B cell (primary cell): ENCODE measurements around the gene PRORP. TPM values are rescaled to one million over a fixed set of nuclear protein-coding genes. Genes with fewer than 3 reads are reported as not detected.

Experiments used
- ATAC-seq: fragments of 200-7000 bp; cut with Tn5 transposase; one replicate; pipeline ENCODE4 v1.10.0; 2021; ENCODE audit warnings: low read depth, mild to moderate bottlenecking, moderate number of reproducible peaks, moderate library complexity
- CTCF ChIA-PET: fragments of 350-600 bp; sonication (Branson Sonifier 250); formaldehyde crosslinking; loops from one replicate; lab custom pipeline; 2021; ENCODE audit warnings: antibody characterized with exemption, inconsistent platforms; lab: Charles Lee
- POLR2A ChIA-PET: fragments of 350-600 bp; sonication (Branson Sonifier 250); formaldehyde crosslinking; loops from one replicate; lab custom pipeline; 2021; ENCODE audit warnings: antibody characterized with exemption; lab: Charles Lee
- DNase-seq: peaks from one replicate; pipeline ENCODE4 v3.0.0; 2013
- H2AFZ ChIP-seq: 2 replicates; pipeline ENCODE4 v1.6.1; 2012; ENCODE audit warnings: mild to moderate bottlenecking, low read depth, low read length; ENCODE audit not compliant: insufficient read depth, poor library complexity, severe bottlenecking
- H3K27ac ChIP-seq, 2 donors: 1 replicate in 1 of 2; 2 replicates in 1 of 2; pipeline ENCODE4 v1.5.1; 2012 to 2013; ENCODE audit warnings: low read length in 2 of 2, mild to moderate bottlenecking in 2 of 2, moderate library complexity in 1 of 2
- H3K27me3 ChIP-seq, 4 experiments: fragments of 200-600 bp in 1 of 4; sonication (generic) in 1 of 4; replicated peaks in 1 of 4; 1 replicate in 2 of 4; 2 replicates in 2 of 4; pipeline versions ENCODE4 v1.6.1 to v1.7.0; 2013 to 2016; ENCODE audit warnings: low read length in 3 of 4, mild to moderate bottlenecking in 2 of 4, mixed read lengths in 1 of 4, moderate library complexity in 1 of 4; ENCODE audit not compliant: insufficient read depth in 4 of 4, control insufficient read depth in 3 of 4; ENCODE audit errors: control extremely low read depth in 1 of 4
- H3K36me3 ChIP-seq, 2 experiments: replicated peaks in 1 of 2; 1 replicate in 1 of 2; 2 replicates in 1 of 2; pipeline versions ENCODE4 v1.6.1 to v1.7.1; 2013; ENCODE audit warnings: low read length in 1 of 2; ENCODE audit not compliant: insufficient read depth in 2 of 2, control insufficient read depth in 1 of 2; ENCODE audit errors: control extremely low read depth in 1 of 2, extremely low read depth in 1 of 2
- H3K4me1 ChIP-seq, 2 donors: fragments of 200-600 bp in 1 of 2; sonication (generic) in 1 of 2; 1 replicate in 1 of 2; 2 replicates in 1 of 2; pipeline versions ENCODE4 v1.5.1 to v1.6.1; 2013 to 2017; ENCODE audit warnings: low read length in 2 of 2; ENCODE audit not compliant: control insufficient read depth in 2 of 2, insufficient read depth in 2 of 2
- H3K4me2 ChIP-seq: replicated peaks from 2 replicates; pipeline ENCODE3; 2012; ENCODE audit warnings: mild to moderate bottlenecking, low read depth, low read length; ENCODE audit not compliant: poor library complexity, severe bottlenecking
- H3K4me3 ChIP-seq, 5 experiments: fragments of 200-600 bp in 1 of 5; sonication (generic) in 1 of 5; 1 replicate in 3 of 5; 2 replicates in 2 of 5; pipeline versions ENCODE4 v1.5.1 to v1.7.0; 2011 to 2016; ENCODE audit warnings: low read length in 4 of 5, mild to moderate bottlenecking in 4 of 5, low read depth in 2 of 5, control low read depth in 1 of 5, moderate library complexity in 1 of 5; ENCODE audit not compliant: insufficient read depth in 1 of 5; ENCODE audit errors: control extremely low read depth in 1 of 5, extremely low read depth in 1 of 5
- H3K79me2 ChIP-seq: fragments of 200-600 bp; sonication (generic); one replicate; pipeline ENCODE4 v1.6.0; 2016; ENCODE audit warnings: low read length; ENCODE audit not compliant: control insufficient read depth, insufficient read depth
- H3K9ac ChIP-seq: fragments of 200-600 bp; sonication (generic); 2 replicates; pipeline ENCODE4 v1.6.1; 2017; ENCODE audit warnings: mild to moderate bottlenecking, low read length, moderate library complexity
- H3K9me3 ChIP-seq, 3 donors: one replicate each; pipeline versions ENCODE4 v1.6.1 to v1.7.1; 2013; ENCODE audit warnings: low read length in 2 of 3; ENCODE audit not compliant: control insufficient read depth in 2 of 3, insufficient read depth in 1 of 3; ENCODE audit errors: control extremely low read depth in 1 of 3
- H4K20me1 ChIP-seq: 2 replicates; pipeline ENCODE4 v1.6.0; 2012; ENCODE audit warnings: mild to moderate bottlenecking, low read length; ENCODE audit not compliant: insufficient read depth, control insufficient read depth, poor library complexity, severe bottlenecking
- H3K27ac Mint-ChIP-seq: one replicate; pipeline ENCODE4 v1.8.0; 2021; ENCODE audit warnings: mixed read lengths
- H3K27me3 Mint-ChIP-seq: one replicate; pipeline ENCODE4 v1.8.0; 2021; ENCODE audit warnings: mixed read lengths
- H3K4me1 Mint-ChIP-seq: one replicate; pipeline ENCODE4 v1.8.0; 2021; ENCODE audit warnings: mixed read lengths
- H3K4me3 Mint-ChIP-seq: one replicate; pipeline ENCODE4 v1.8.0; 2021; ENCODE audit warnings: mixed read lengths
- H3K9me3 Mint-ChIP-seq: one replicate; pipeline ENCODE4 v1.8.0; 2022; ENCODE audit warnings: mixed read lengths; ENCODE audit not compliant: insufficient read depth
- CTCF ChIP-seq: fragments of 200-600 bp; IDR thresholded peaks from one replicate; pipeline ENCODE4 v1.8.0; 2022; ENCODE audit warnings: antibody characterized with exemption, mild to moderate bottlenecking
- EZH2 ChIP-seq: IDR thresholded peaks from 2 replicates; pipeline ENCODE4 v1.6.1; 2012; ENCODE audit warnings: borderline replicate concordance, low read depth, mild to moderate bottlenecking, moderate library complexity, low read length; ENCODE audit not compliant: insufficient read depth, poor library complexity, severe bottlenecking
- WGBS: methylation state at CpG from one replicate; pipeline ENCODE4 v1.1.5; 2013; ENCODE audit warnings: missing lambda C conversion rate; ENCODE audit not compliant: insufficient coverage; 5-methylcytosine and 5-hydroxymethylcytosine counted together
- intact Hi-C: fragments of 100-400 bp; cut with micrococcal nuclease; formaldehyde crosslinking; loops from one replicate; pipeline ENCODE4 v1.10.0; 2022
- polyA plus RNA-seq: library from polyadenylated mRNA; depleted of rRNA; stranded (reverse); fragments of >200 nt; gene quantifications from 2 replicates; pipeline ENCODE4 v1.2.3, GENCODE V29; 2012
- total RNA-seq, 2 donors: library from RNA; stranded (reverse); fragments of 120-200 nt in 1 of 2; gene quantifications; 1 replicate in 1 of 2; 2 replicates in 1 of 2; pipeline versions ENCODE4 v1.2.3 to v1.2.4, GENCODE V29; 2013 to 2022

Gene PRORP
- total and polyA plus RNA-seq, 2 donors (not counting 1 experiment from before 2014, with no cell fraction given) = 15.0 to 16.4 TPM

- POLR2A ChIA-PET = interaction anchor here (1.2 to 3.1 kb wide), 6 partner anchors 77 to 703 kb away, joined by 3 to 30 read pairs (median 7); partner anchors contain the start of genes BRMS1L, FAM177A1, NFKBIA and PSMA6
- Mint-ChIP-seq H3K4me3 (peak overlapping the region; percentile 100), H3K27ac (peak overlapping the region; percentile 99), H3K4me1 (peaks cover 49% of the 10 kb centered on the region), H3K27me3 (no peaks in the 10 kb centered on the region), H3K9me3 (no peaks in the 10 kb centered on the region)
- DNase-seq (no peak), ATAC-seq (no peak)
- intact Hi-C loops = loop anchor here (1.0 to 5.0 kb wide), 9 partner anchors 77 to 703 kb away; partner anchors contain the start of genes BRMS1L, EAPP, FAM177A1 and NFKBIA
- Histone ChIP-seq H3K4me3 (peak overlapping the region; percentile 70 to 97 (median 77)), H3K4me1 (peaks cover 19 to 24% of the 10 kb centered on the region in 2 donors), H3K9ac (peak overlapping the region; percentile 98), H3K36me3 (peaks cover 0 to 3% of the 10 kb centered on the region in 2 experiments), H3K4me2 (peak overlapping the region; percentile 76), H2AFZ (peak overlapping the region; percentile 93), H3K27ac (peak overlapping the region; percentile 94 to 100), H3K79me2 (peaks cover 65% of the 10 kb centered on the region), H3K9me3 (no peaks in the 10 kb centered on the region), H4K20me1 (no peaks in the 10 kb centered on the region), H3K27me3 (no peaks in the 10 kb centered on the region)
- TF ChIP-seq CTCF = no peak
- TF ChIP-seq EZH2 = no peak
- WGBS = 17% methylated on average over 10 of the region's 23 CpGs
- CTCF ChIA-PET = interaction anchor here (1.0 to 2.1 kb wide), 6 partner anchors 18 to 298 kb away, joined by 3 to 8 read pairs (median 4); partner anchors contain the start of genes BAZ1A, NFKBIA and SRP54
Measured at GRCh38 chr14:35122696-35123387, 490 bp downstream of the PRORP start.

- Mint-ChIP-seq H3K27me3 (no peaks in the 10 kb centered on the region), H3K4me3 (peak overlapping the region; percentile 100), H3K4me1 (peaks cover 45% of the 10 kb centered on the region), H3K9me3 (no peaks in the 10 kb centered on the region), H3K27ac (peak overlapping the region; percentile 99)
- POLR2A ChIA-PET = interaction anchor here (3.1 kb wide), 1 partner anchor 281 kb away, joined by 30 read pairs; the partner anchor contains the start of gene NFKBIA
- DNase-seq (no peak), ATAC-seq (no peak)
- Histone ChIP-seq H3K27me3 (no peaks in the 10 kb centered on the region), H3K36me3 (peaks cover 0 to 3% of the 10 kb centered on the region in 2 experiments), H3K27ac (peak overlapping the region in 1 of 2 donors; percentile 100), H4K20me1 (no peaks in the 10 kb centered on the region), H3K4me1 (peaks cover 19 to 24% of the 10 kb centered on the region in 2 donors), H3K9me3 (no peaks in the 10 kb centered on the region), H2AFZ (peak overlapping the region; percentile 93), H3K79me2 (peaks cover 65% of the 10 kb centered on the region), H3K4me2 (peak overlapping the region; percentile 76), H3K4me3 (peak overlapping the region in 4 of 5 experiments; percentile 70 to 85 (median 74)), H3K9ac (peak overlapping the region; percentile 98)
- intact Hi-C loops = loop anchor here (2.0 to 5.0 kb wide), 3 partner anchors 586 to 685 kb away; partner anchors contain the start of genes EAPP, RALGAPA1 and SPTSSA
- CTCF ChIA-PET = interaction anchor here (0.6 to 2.1 kb wide), 7 partner anchors 17 to 299 kb away, joined by 3 to 8 read pairs (median 4); partner anchors contain the start of gene NFKBIA
- 55% methylated on average over 2 of the region's 3 CpGs for WGBS
- TF ChIP-seq EZH2 (no peak), CTCF (no peak)
Measured at GRCh38 chr14:35123388-35123703, 994 bp downstream of the PRORP start.
